IPS-11a (cell line): ENCODE measurements around the gene SERPINB5.

Source experiments
- H3K4me3 ChIP-seq: one replicate; pipeline ENCODE4 v1.5.1; 2013; ENCODE audit warnings: low read depth, low read length, control low read depth

The SERPINB5 gene

GRCh38 chr18:63467699-63468098, 9.1 kb upstream of the SERPINB5 start:
- H3K4me3 ChIP-seq, result no peak overlapping the region

- H3K4me3 ChIP-seq, result no peak overlapping the region
Measured at GRCh38 chr18:63468575-63468974, 8.2 kb upstream of the SERPINB5 start.

- no peak overlapping the region for H3K4me3 ChIP-seq
Measured at GRCh38 chr18:63470751-63471150, 6.0 kb upstream of the SERPINB5 start.

- no peak overlapping the region for H3K4me3 ChIP-seq
Measured at GRCh38 chr18:63472380-63472779, 4.4 kb upstream of the SERPINB5 start.

- H3K4me3 ChIP-seq, result peak overlapping the region; percentile 33
Measured at GRCh38 chr18:63477200-63477599, 442 bp downstream of the SERPINB5 start.

- no peak overlapping the region for H3K4me3 ChIP-seq
Measured at GRCh38 chr18:63477968-63478367, 1.2 kb downstream of the SERPINB5 start.

- H3K4me3 ChIP-seq, result no peak overlapping the region
Measured at GRCh38 chr18:63479826-63480225, 3.1 kb downstream of the SERPINB5 start.

- no peak overlapping the region for H3K4me3 ChIP-seq
Measured at GRCh38 chr18:63480476-63480875, 3.7 kb downstream of the SERPINB5 start.

- H3K4me3 ChIP-seq, result no peak overlapping the region
Measured at GRCh38 chr18:63480915-63481314, 4.2 kb downstream of the SERPINB5 start.

GRCh38 chr18:63487676-63488075, 10.9 kb downstream of the SERPINB5 start:
- H3K4me3 ChIP-seq, result no peak overlapping the region

- no peak overlapping the region for H3K4me3 ChIP-seq
Measured at GRCh38 chr18:63488160-63488559, 11.4 kb downstream of the SERPINB5 start.

- H3K4me3 ChIP-seq, result no peak overlapping the region
Measured at GRCh38 chr18:63492851-63493250, 16.1 kb downstream of the SERPINB5 start.

- H3K4me3 ChIP-seq, result no peak overlapping the region
Measured at GRCh38 chr18:63495675-63496074, 18.9 kb downstream of the SERPINB5 start.

- no peak overlapping the region for H3K4me3 ChIP-seq
Measured at GRCh38 chr18:63505566-63506335, 29.0 kb downstream of the SERPINB5 start.

- no peak overlapping the region for H3K4me3 ChIP-seq
Measured at GRCh38 chr18:63506336-63506646, 29.5 kb downstream of the SERPINB5 start.

GRCh38 chr18:63508596-63508995, 31.8 kb downstream of the SERPINB5 start:
- no peak overlapping the region for H3K4me3 ChIP-seq

- H3K4me3 ChIP-seq, result no peak overlapping the region
Measured at GRCh38 chr18:63511285-63511684, 34.5 kb downstream of the SERPINB5 start.

- H3K4me3 ChIP-seq, result no peak overlapping the region
Measured at GRCh38 chr18:63514326-63514725, 37.6 kb downstream of the SERPINB5 start.

GRCh38 chr18:63514888-63515678, 38.3 kb downstream of the SERPINB5 start:
- no peak overlapping the region for H3K4me3 ChIP-seq

- H3K4me3 ChIP-seq, result no peak overlapping the region
Measured at GRCh38 chr18:63515801-63516200, 39.0 kb downstream of the SERPINB5 start.

GRCh38 chr18:63518178-63519012, 41.6 kb downstream of the SERPINB5 start:
- no peak overlapping the region for H3K4me3 ChIP-seq
